ENCODE results near the gene KCMF1. TPM values are rescaled to one million over a fixed set of nuclear protein-coding genes. Genes with fewer than 3 reads are reported as not detected.

The KCMF1 gene
- total RNA-seq, 1 experiment from 2014 or later: 163 TPM

GRCh38 chr2:84996909-84997308 is 25.9 kb downstream of the KCMF1 start:
- DNase-seq (ENCODE audit: low read depth, low spot score): no peak
- no TSS peak for BruUV-seq (replicated peaks)
- H3K4me1 ChIP-seq (ENCODE audit: control insufficient read depth, insufficient read depth, low read length): peaks cover 19% of the 10 kb centered on the region
- in situ Hi-C loops (cut with HindIII; ENCODE audit: low pct_unique_long_range_greater_than_20kb, low sequenced_read_pairs): no loop called here
- intact Hi-C loops (cut with micrococcal nuclease; ENCODE audit: unreplicated experiment): no loop called here
- ATAC-seq: no peak
- CTCF ChIA-PET: no interaction called here
- no peaks in the 10 kb centered on the region for H3K9me3 ChIP-seq (ENCODE audit: control insufficient read depth, insufficient read depth, low read depth, low read length)
- no peak for TF ChIP-seq POLR2AphosphoS5 (IDR thresholded peaks at IDR 0.05; ENCODE audit: low read depth, low read length)
- TF ChIP-seq, protein P1, sequence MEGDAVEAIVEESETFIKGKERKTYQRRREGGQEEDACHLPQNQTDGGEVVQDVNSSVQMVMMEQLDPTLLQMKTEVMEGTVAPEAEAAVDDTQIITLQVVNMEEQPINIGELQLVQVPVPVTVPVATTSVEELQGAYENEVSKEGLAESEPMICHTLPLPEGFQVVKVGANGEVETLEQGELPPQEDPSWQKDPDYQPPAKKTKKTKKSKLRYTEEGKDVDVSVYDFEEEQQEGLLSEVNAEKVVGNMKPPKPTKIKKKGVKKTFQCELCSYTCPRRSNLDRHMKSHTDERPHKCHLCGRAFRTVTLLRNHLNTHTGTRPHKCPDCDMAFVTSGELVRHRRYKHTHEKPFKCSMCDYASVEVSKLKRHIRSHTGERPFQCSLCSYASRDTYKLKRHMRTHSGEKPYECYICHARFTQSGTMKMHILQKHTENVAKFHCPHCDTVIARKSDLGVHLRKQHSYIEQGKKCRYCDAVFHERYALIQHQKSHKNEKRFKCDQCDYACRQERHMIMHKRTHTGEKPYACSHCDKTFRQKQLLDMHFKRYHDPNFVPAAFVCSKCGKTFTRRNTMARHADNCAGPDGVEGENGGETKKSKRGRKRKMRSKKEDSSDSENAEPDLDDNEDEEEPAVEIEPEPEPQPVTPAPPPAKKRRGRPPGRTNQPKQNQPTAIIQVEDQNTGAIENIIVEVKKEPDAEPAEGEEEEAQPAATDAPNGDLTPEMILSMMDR (IDR thresholded peaks at IDR 0.05): no peak
- TF ChIP-seq, protein P2, sequence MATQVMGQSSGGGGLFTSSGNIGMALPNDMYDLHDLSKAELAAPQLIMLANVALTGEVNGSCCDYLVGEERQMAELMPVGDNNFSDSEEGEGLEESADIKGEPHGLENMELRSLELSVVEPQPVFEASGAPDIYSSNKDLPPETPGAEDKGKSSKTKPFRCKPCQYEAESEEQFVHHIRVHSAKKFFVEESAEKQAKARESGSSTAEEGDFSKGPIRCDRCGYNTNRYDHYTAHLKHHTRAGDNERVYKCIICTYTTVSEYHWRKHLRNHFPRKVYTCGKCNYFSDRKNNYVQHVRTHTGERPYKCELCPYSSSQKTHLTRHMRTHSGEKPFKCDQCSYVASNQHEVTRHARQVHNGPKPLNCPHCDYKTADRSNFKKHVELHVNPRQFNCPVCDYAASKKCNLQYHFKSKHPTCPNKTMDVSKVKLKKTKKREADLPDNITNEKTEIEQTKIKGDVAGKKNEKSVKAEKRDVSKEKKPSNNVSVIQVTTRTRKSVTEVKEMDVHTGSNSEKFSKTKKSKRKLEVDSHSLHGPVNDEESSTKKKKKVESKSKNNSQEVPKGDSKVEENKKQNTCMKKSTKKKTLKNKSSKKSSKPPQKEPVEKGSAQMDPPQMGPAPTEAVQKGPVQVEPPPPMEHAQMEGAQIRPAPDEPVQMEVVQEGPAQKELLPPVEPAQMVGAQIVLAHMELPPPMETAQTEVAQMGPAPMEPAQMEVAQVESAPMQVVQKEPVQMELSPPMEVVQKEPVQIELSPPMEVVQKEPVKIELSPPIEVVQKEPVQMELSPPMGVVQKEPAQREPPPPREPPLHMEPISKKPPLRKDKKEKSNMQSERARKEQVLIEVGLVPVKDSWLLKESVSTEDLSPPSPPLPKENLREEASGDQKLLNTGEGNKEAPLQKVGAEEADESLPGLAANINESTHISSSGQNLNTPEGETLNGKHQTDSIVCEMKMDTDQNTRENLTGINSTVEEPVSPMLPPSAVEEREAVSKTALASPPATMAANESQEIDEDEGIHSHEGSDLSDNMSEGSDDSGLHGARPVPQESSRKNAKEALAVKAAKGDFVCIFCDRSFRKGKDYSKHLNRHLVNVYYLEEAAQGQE (IDR thresholded peaks at IDR 0.05; ENCODE audit: insufficient read depth in 1 of 2, low read depth in 2 of 2, low read length in 1 of 2): no peak
- TF ChIP-seq SIN3A (IDR thresholded peaks at IDR 0.05; ENCODE audit: borderline replicate concordance, insufficient read depth, low read depth, low read length): no peak
- no peak for TF ChIP-seq TCF7L2 (IDR thresholded peaks at IDR 0.05; ENCODE audit: low read depth, low read length)
- H3K27ac ChIP-seq (ENCODE audit: low read length): no peak overlapping the region
- no peak overlapping the region for H3K4me3 ChIP-seq (ENCODE audit: low read depth in 2 of 2, low read length in 2 of 2)
- no peaks in the 10 kb centered on the region for H3K27me3 ChIP-seq (ENCODE audit: control insufficient read depth, insufficient read depth, low read length)
- POLR2A ChIA-PET: no interaction called here
- no peaks in the 10 kb centered on the region for H3K36me3 ChIP-seq (ENCODE audit: control insufficient read depth, insufficient read depth, low read length)

GRCh38 chr2:84999553-84999955 is 28.6 kb downstream of the KCMF1 start:
- intact Hi-C loops (cut with micrococcal nuclease; ENCODE audit: unreplicated experiment): no loop called here
- H3K36me3 ChIP-seq (ENCODE audit: control insufficient read depth, insufficient read depth, low read length): no peaks in the 10 kb centered on the region
- no peaks in the 10 kb centered on the region for H3K9me3 ChIP-seq (ENCODE audit: control insufficient read depth, insufficient read depth, low read depth, low read length)
- no peak overlapping the region for H3K4me3 ChIP-seq (ENCODE audit: low read depth in 2 of 2, low read length in 2 of 2)
- CTCF ChIA-PET: no interaction called here
- H3K4me1 ChIP-seq (ENCODE audit: control insufficient read depth, insufficient read depth, low read length): peaks cover 18% of the 10 kb centered on the region
- BruUV-seq (replicated peaks): TSS peak; percentile 24
- POLR2A ChIA-PET: no interaction called here
- DNase-seq (ENCODE audit: low read depth, low spot score): no peak
- H3K27ac ChIP-seq (ENCODE audit: low read length): no peak overlapping the region
- H3K27me3 ChIP-seq (ENCODE audit: control insufficient read depth, insufficient read depth, low read length): no peaks in the 10 kb centered on the region
- TF ChIP-seq POLR2AphosphoS5 (IDR thresholded peaks at IDR 0.05; ENCODE audit: low read depth, low read length) (no peak), TCF7L2 (IDR thresholded peaks at IDR 0.05; ENCODE audit: low read depth, low read length) (no peak), SIN3A (IDR thresholded peaks at IDR 0.05; ENCODE audit: borderline replicate concordance, insufficient read depth, low read depth, low read length) (no peak)
- TF ChIP-seq, protein P2 (IDR thresholded peaks at IDR 0.05; ENCODE audit: insufficient read depth in 1 of 2, low read depth in 2 of 2, low read length in 1 of 2): no peak
- TF ChIP-seq, protein P1 (IDR thresholded peaks at IDR 0.05): no peak
- no peak for ATAC-seq
- in situ Hi-C loops (cut with HindIII; ENCODE audit: low pct_unique_long_range_greater_than_20kb, low sequenced_read_pairs): no loop called here
